HEK293 (cell line): ENCODE measurements around the gene KDF1.
A peak's percentile ranks its signal among the peaks of the same experiment; 100 is the strongest.

ENCODE experiments used
- CTCF ChIA-PET: fragments of 350-600 bp; formaldehyde crosslinking; extraction: SDS; loops from one replicate; lab custom pipeline; 2021; ENCODE audit warnings: antibody characterized with exemption; lab: Yijun Ruan, JAX
- POLR2A ChIA-PET: fragments of 300-600 bp; formaldehyde crosslinking; extraction: SDS; loops from one replicate; lab custom pipeline; 2020; ENCODE audit warnings: antibody characterized with exemption, inconsistent platforms; lab: Yijun Ruan, JAX
- H3K27ac ChIP-seq: fragments of 200-500 bp; sonication (Bioruptor generic); 2 replicates; pipeline ENCODE4 v1.5.1; 2014; ENCODE audit warnings: low read depth, low read length, control low read depth, inconsistent platforms; ENCODE audit errors: extremely low read depth
- H3K36me3 ChIP-seq, 2 experiments: fragments of 200-500 bp in 1 of 2; sonication (Bioruptor generic) in 1 of 2; 1 replicate in 1 of 2; 2 replicates in 1 of 2; pipeline ENCODE4 v1.5.1; 2014 to 2017; ENCODE audit warnings: inconsistent platforms in 2 of 2, low read length in 2 of 2; ENCODE audit not compliant: control insufficient read depth in 2 of 2, insufficient read depth in 1 of 2
- H3K4me1 ChIP-seq: fragments of 200-500 bp; sonication (Bioruptor generic); 2 replicates; pipeline ENCODE4 v1.5.1; 2014; ENCODE audit warnings: mild to moderate bottlenecking, low read length, inconsistent platforms; ENCODE audit not compliant: control insufficient read depth, insufficient read depth
- H3K4me3 ChIP-seq: 2 replicates; pipeline ENCODE4 v1.5.1; 2011; ENCODE audit warnings: low read depth, mild to moderate bottlenecking, control low read depth, low read length, moderate library complexity
- H3K9me3 ChIP-seq: fragments of 200-500 bp; sonication (Bioruptor generic); 2 replicates; pipeline ENCODE4 v1.5.1; 2014; ENCODE audit warnings: low read depth, low read length, inconsistent platforms; ENCODE audit not compliant: control insufficient read depth, insufficient read depth
- BCL11A ChIP-seq: fragments of 450-650 bp; formaldehyde crosslinking; IDR thresholded peaks from 2 replicates; pipeline ENCODE4 v1.5.1; 2016; ENCODE audit warnings: low read depth, missing biosample characterization, missing genetic modification characterization
- KLF10 ChIP-seq: fragments of 450-650 bp; IDR thresholded peaks from 2 replicates; pipeline ENCODE4 v1.5.1; 2018; ENCODE audit warnings: missing biosample characterization, mild to moderate bottlenecking, missing genetic modification characterization
- MYNN ChIP-seq: fragments of 450-650 bp; formaldehyde crosslinking; IDR thresholded peaks from 2 replicates; pipeline ENCODE4 v1.5.1; 2016; ENCODE audit warnings: missing biosample characterization, missing genetic modification characterization, borderline replicate concordance
- PRDM4 ChIP-seq: fragments of 450-650 bp; formaldehyde crosslinking; IDR thresholded peaks from 2 replicates; pipeline ENCODE4 v1.5.1; 2017; ENCODE audit warnings: missing biosample characterization, missing genetic modification characterization
- SETDB1 ChIP-seq: IDR thresholded peaks from one replicate; pipeline ENCODE4 v1.6.1; 2017; ENCODE audit warnings: mild to moderate bottlenecking, low read length, moderate library complexity, mixed read lengths; ENCODE audit not compliant: insufficient read length
- ZBTB1 ChIP-seq: fragments of 450-650 bp; formaldehyde crosslinking; IDR thresholded peaks from 2 replicates; pipeline ENCODE4 v1.5.1; 2016; ENCODE audit warnings: missing biosample characterization, missing genetic modification characterization
- ZBTB7A ChIP-seq: fragments of 450-650 bp; formaldehyde crosslinking; IDR thresholded peaks from 2 replicates; pipeline ENCODE4 v1.5.1; 2016; ENCODE audit warnings: low read depth, missing biosample characterization, missing genetic modification characterization
- ZIC2 ChIP-seq: fragments of 450-650 bp; formaldehyde crosslinking; IDR thresholded peaks from 2 replicates; pipeline ENCODE4 v1.5.1; 2016; ENCODE audit warnings: missing biosample characterization, missing genetic modification characterization
- ZNF19 ChIP-seq: fragments of 450-650 bp; formaldehyde crosslinking; IDR thresholded peaks from 2 replicates; pipeline ENCODE4; 2016; ENCODE audit warnings: missing biosample characterization, missing genetic modification characterization, low read depth
- ZNF2 ChIP-seq: fragments of 450-650 bp; formaldehyde crosslinking; IDR thresholded peaks from 2 replicates; pipeline ENCODE4 v1.5.1; 2016; ENCODE audit warnings: missing biosample characterization, missing genetic modification characterization
- ZNF214 ChIP-seq: fragments of 450-650 bp; formaldehyde crosslinking; IDR thresholded peaks from 2 replicates; pipeline ENCODE4 v1.5.1; 2017; ENCODE audit warnings: missing biosample characterization, mild to moderate bottlenecking, missing genetic modification characterization, borderline replicate concordance
- ZNF223 ChIP-seq: fragments of 450-650 bp; formaldehyde crosslinking; IDR thresholded peaks from 2 replicates; pipeline ENCODE4 v1.5.1; 2016; ENCODE audit warnings: missing biosample characterization, missing genetic modification characterization
- ZNF391 ChIP-seq: fragments of 450-650 bp; formaldehyde crosslinking; IDR thresholded peaks from 2 replicates; pipeline ENCODE4 v1.5.1; 2016; ENCODE audit warnings: low read depth, missing biosample characterization, missing genetic modification characterization, borderline replicate concordance
- ZNF398 ChIP-seq: fragments of 450-650 bp; formaldehyde crosslinking; IDR thresholded peaks from 2 replicates; pipeline ENCODE4 v1.5.1; 2017; ENCODE audit warnings: missing biosample characterization, missing genetic modification characterization
- ZNF404 ChIP-seq: fragments of 450-650 bp; formaldehyde crosslinking; IDR thresholded peaks from 2 replicates; pipeline ENCODE4 v1.5.1; 2017; ENCODE audit warnings: missing biosample characterization, missing genetic modification characterization
- ZNF473 ChIP-seq: fragments of 450-650 bp; formaldehyde crosslinking; IDR thresholded peaks from 2 replicates; pipeline ENCODE4 v1.5.1; 2017; ENCODE audit warnings: missing biosample characterization, missing genetic modification characterization
- ZNF501 ChIP-seq: fragments of 450-650 bp; formaldehyde crosslinking; IDR thresholded peaks from 2 replicates; pipeline ENCODE4 v1.5.1; 2016; ENCODE audit warnings: missing biosample characterization, missing genetic modification characterization
- ZNF521 ChIP-seq: fragments of 450-650 bp; formaldehyde crosslinking; IDR thresholded peaks from 2 replicates; pipeline ENCODE4 v1.5.1; 2017; ENCODE audit warnings: missing biosample characterization, mild to moderate bottlenecking, missing genetic modification characterization
- ZNF544 ChIP-seq: fragments of 450-650 bp; formaldehyde crosslinking; IDR thresholded peaks from 2 replicates; pipeline ENCODE4 v1.5.0; 2017; ENCODE audit warnings: missing biosample characterization, missing genetic modification characterization
- ZNF610 ChIP-seq: fragments of 450-650 bp; formaldehyde crosslinking; IDR thresholded peaks from 2 replicates; pipeline ENCODE4 v1.5.1; 2016; ENCODE audit warnings: missing biosample characterization, missing genetic modification characterization, borderline replicate concordance
- ZNF654 ChIP-seq: fragments of 450-650 bp; formaldehyde crosslinking; IDR thresholded peaks from 2 replicates; pipeline ENCODE4 v1.5.1; 2016; ENCODE audit warnings: low read depth, missing biosample characterization, missing genetic modification characterization
- ZNF707 ChIP-seq: fragments of 450-650 bp; formaldehyde crosslinking; IDR thresholded peaks from 2 replicates; pipeline ENCODE4 v1.5.1; 2016; ENCODE audit warnings: missing biosample characterization, missing genetic modification characterization
- ZNF837 ChIP-seq: fragments of 450-650 bp; formaldehyde crosslinking; IDR thresholded peaks from 2 replicates; pipeline ENCODE4 v1.5.1; 2016; ENCODE audit warnings: missing biosample characterization, missing genetic modification characterization
- ZSCAN23 ChIP-seq: fragments of 450-650 bp; formaldehyde crosslinking; IDR thresholded peaks from 2 replicates; pipeline ENCODE4 v1.5.1; 2016; ENCODE audit warnings: missing biosample characterization, missing genetic modification characterization
- TF ChIP-seq, protein P1 (sequence below): fragments of 450-650 bp; formaldehyde crosslinking; IDR thresholded peaks from 2 replicates; pipeline ENCODE4 v1.5.1; 2016; ENCODE audit warnings: missing biosample characterization, missing genetic modification characterization
- TF ChIP-seq, protein P2 (sequence below): fragments of 450-650 bp; formaldehyde crosslinking; IDR thresholded peaks from 2 replicates; pipeline ENCODE4 v1.5.1; 2016; ENCODE audit warnings: missing biosample characterization, missing genetic modification characterization
- TF ChIP-seq, protein P3 (sequence below): fragments of 450-650 bp; formaldehyde crosslinking; IDR thresholded peaks from 2 replicates; pipeline ENCODE4 v1.5.1; 2016; ENCODE audit warnings: missing biosample characterization, missing genetic modification characterization
- TF ChIP-seq, protein P4 (sequence below): fragments of 450-650 bp; formaldehyde crosslinking; IDR thresholded peaks from 2 replicates; pipeline ENCODE4 v1.5.1; 2016; ENCODE audit warnings: missing biosample characterization, missing genetic modification characterization

KDF1 gene

GRCh38 chr1:26921540-26922430 is 38.5 kb downstream of the KDF1 start, which contains the start of gene NUDC:
Gene NUDC (plus strand): TSS chr1:26921743. CDS start chr1:26921849, 106 bp downstream.
- H3K4me1 ChIP-seq = peaks cover 7% of the 10 kb centered on the region
- ChIA-PET CTCF (no interaction called here), POLR2A (interaction anchor here (0.6 to 1.4 kb wide), 5 partner anchors 9 to 622 kb away, joined by 3 to 8 read pairs (median 3); partner anchors contain the start of genes GPATCH3 and GPN2)
- H3K27ac ChIP-seq = peak within 1 kb of the TSS; percentile 67
- peaks cover 32 to 40% of the 10 kb centered on the region in 2 experiments; a peak in 2 of 3 replicates for H3K36me3 ChIP-seq
- H3K9me3 ChIP-seq = no peaks in the 10 kb centered on the region
- peak within 1 kb of the TSS; percentile 97 for H3K4me3 ChIP-seq
- TF ChIP-seq ZNF404 (tag by site-specific recombination) = no peak
- TF ChIP-seq ZNF501 (tag by site-specific recombination) = peak; percentile 95
- TF ChIP-seq ZIC2 = no peak
- TF ChIP-seq ZNF2 (tag by site-specific recombination) = peak; percentile 68; the same call in 1 of the 2 replicates
- no peak for TF ChIP-seq ZNF521 (tag by site-specific recombination)
- TF ChIP-seq ZNF214 (tag by site-specific recombination) = no peak
- TF ChIP-seq, protein P1, sequence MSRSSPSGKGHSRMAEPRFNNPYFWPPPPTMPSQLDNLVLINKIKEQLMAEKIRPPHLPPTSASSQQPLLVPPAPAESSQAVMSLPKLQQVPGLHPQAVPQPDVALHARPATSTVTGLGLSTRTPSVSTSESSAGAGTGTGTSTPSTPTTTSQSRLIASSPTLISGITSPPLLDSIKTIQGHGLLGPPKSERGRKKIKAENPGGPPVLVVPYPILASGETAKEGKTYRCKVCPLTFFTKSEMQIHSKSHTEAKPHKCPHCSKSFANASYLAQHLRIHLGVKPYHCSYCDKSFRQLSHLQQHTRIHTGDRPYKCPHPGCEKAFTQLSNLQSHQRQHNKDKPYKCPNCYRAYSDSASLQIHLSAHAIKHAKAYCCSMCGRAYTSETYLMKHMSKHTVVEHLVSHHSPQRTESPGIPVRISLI (tag by site-specific recombination) = no peak
- TF ChIP-seq ZBTB1 (tag by site-specific recombination) = 0 out of 2 replicates have a peak, but pooled peaks have one; percentile 25
- TF ChIP-seq, protein P2, sequence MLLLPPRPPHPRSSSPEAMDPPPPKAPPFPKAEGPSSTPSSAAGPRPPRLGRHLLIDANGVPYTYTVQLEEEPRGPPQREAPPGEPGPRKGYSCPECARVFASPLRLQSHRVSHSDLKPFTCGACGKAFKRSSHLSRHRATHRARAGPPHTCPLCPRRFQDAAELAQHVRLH (tag by site-specific recombination) = no peak
- TF ChIP-seq ZNF398 (tag by site-specific recombination) = no peak
- 0 out of 2 replicates have a peak, but pooled peaks have one; percentile 61 for TF ChIP-seq ZBTB7A (tag by site-specific recombination)
- TF ChIP-seq ZNF610 (tag by site-specific recombination) = peak; percentile 66; the same call in 1 of the 2 replicates
- TF ChIP-seq, protein P3, sequence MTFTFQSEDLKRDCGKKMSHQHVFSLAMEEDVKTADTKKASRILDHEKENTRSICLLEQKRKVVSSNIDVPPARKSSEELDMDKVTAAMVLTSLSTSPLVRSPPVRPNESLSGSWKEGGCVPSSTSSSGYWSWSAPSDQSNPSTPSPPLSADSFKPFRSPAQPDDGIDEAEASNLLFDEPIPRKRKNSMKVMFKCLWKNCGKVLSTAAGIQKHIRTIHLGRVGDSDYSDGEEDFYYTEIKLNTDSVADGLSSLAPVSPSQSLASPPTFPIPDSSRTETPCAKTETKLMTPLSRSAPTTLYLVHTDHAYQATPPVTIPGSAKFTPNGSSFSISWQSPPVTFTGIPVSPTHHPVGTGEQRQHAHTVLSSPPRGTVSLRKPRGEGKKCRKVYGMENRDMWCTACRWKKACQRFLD (tag by site-specific recombination) = 0 out of 2 replicates have a peak, but pooled peaks have one; percentile 41
- no peak for TF ChIP-seq ZNF707 (tag by site-specific recombination)
- no peak for TF ChIP-seq PRDM4 (tag by site-specific recombination)
- TF ChIP-seq SETDB1 = no peak
- TF ChIP-seq ZNF654 (tag by site-specific recombination) = no peak
- TF ChIP-seq ZNF544 (tag by site-specific recombination) = no peak
- no peak for TF ChIP-seq ZNF837
- TF ChIP-seq ZNF473 (tag by site-specific recombination) = no peak
- TF ChIP-seq BCL11A (tag by site-specific recombination) = no peak
- TF ChIP-seq ZNF19 (tag by site-specific recombination) = no peak
- TF ChIP-seq, protein P4, sequence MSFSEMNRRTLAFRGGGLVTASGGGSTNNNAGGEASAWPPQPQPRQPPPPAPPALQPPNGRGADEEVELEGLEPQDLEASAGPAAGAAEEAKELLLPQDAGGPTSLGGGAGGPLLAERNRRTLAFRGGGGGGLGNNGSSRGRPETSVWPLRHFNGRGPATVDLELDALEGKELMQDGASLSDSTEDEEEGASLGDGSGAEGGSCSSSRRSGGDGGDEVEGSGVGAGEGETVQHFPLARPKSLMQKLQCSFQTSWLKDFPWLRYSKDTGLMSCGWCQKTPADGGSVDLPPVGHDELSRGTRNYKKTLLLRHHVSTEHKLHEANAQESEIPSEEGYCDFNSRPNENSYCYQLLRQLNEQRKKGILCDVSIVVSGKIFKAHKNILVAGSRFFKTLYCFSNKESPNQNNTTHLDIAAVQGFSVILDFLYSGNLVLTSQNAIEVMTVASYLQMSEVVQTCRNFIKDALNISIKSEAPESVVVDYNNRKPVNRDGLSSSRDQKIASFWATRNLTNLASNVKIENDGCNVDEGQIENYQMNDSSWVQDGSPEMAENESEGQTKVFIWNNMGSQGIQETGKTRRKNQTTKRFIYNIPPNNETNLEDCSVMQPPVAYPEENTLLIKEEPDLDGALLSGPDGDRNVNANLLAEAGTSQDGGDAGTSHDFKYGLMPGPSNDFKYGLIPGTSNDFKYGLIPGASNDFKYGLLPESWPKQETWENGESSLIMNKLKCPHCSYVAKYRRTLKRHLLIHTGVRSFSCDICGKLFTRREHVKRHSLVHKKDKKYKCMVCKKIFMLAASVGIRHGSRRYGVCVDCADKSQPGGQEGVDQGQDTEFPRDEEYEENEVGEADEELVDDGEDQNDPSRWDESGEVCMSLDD (tag by site-specific recombination) = no peak
- TF ChIP-seq ZNF223 (tag by site-specific recombination) = no peak
- no peak for TF ChIP-seq KLF10 (tag by site-specific recombination)
- 0 out of 2 replicates have a peak, but pooled peaks have one; percentile 28 for TF ChIP-seq ZNF391 (tag by site-specific recombination)
- no peak for TF ChIP-seq ZSCAN23 (tag by site-specific recombination)
- no peak for TF ChIP-seq MYNN (tag by site-specific recombination)
